ENCODE measurements around the gene SAT1.

GRCh38 chrX:23832721-23833120, 49.7 kb downstream of the SAT1 start:
- TF ChIP-seq CTCF (IDR thresholded peaks at IDR 0.05; ENCODE audit: insufficient read depth, low read depth, low read length) (no peak), EZH2 (IDR thresholded peaks at IDR 0.05; ENCODE audit: insufficient read depth, low read length) (no peak)
